Lower leg skin (tissue), 4 donors: Measurements from ENCODE around the gene PROC. TPM values are rescaled to one million over a fixed set of nuclear protein-coding genes. Genes with fewer than 3 reads are reported as not detected.

Source experiments
- DNase-seq, 2 donors: peaks; one replicate each; pipeline ENCODE4 v3.0.0-alpha.2; 2019; ENCODE audit warnings: low spot score in 2 of 2
- H3K4me3 ChIP-seq: fragments of 200-600 bp; sonication (generic); 2 replicates; pipeline ENCODE4 v1.5.1; 2017; ENCODE audit warnings: mild to moderate bottlenecking, low read depth; ENCODE audit not compliant: poor library complexity, severe bottlenecking
- POLR2A ChIP-seq, 2 donors: fragments of 450-650 bp; IDR thresholded peaks; one replicate each; pipeline ENCODE4 v1.6.1; 2016 to 2017; ENCODE audit warnings: antibody characterized with exemption in 2 of 2, mild to moderate bottlenecking in 1 of 2, moderate library complexity in 1 of 2
- WGBS, 2 donors: methylation state at CpG; one replicate each; pipeline ENCODE4 v1.1.5; 2018; 5-methylcytosine and 5-hydroxymethylcytosine counted together
- intact Hi-C: fragments of 100-400 bp; cut with DNase I; formaldehyde crosslinking; loops from one replicate; pipeline ENCODE4 v1.15.0; 2023; ENCODE audit warnings: low total_unique reads
- total RNA-seq, 4 donors: library from RNA; depleted of rRNA; stranded (reverse); fragments of >200 nt; gene quantifications; one replicate each; pipeline ENCODE4 v1.1.0, GENCODE V29; 2016
- TF ChIP-seq, protein P1 (sequence below), 3 donors: fragments of 450-650 bp; IDR thresholded peaks; one replicate each; pipeline ENCODE4 v1.5.1; 2016; ENCODE audit warnings: antibody characterized with exemption in 3 of 3, mild to moderate bottlenecking in 3 of 3, moderate library complexity in 2 of 3

PROC gene
- total RNA-seq, 4 donors from 2014 or later, result not detected

GRCh38 chr2:127386246-127386645 is 32.0 kb upstream of the PROC start:
- WGBS, 2 donors, result 32 to 35% methylated on average over 4 of the region's 4 CpGs
- TF ChIP-seq, protein P1, sequence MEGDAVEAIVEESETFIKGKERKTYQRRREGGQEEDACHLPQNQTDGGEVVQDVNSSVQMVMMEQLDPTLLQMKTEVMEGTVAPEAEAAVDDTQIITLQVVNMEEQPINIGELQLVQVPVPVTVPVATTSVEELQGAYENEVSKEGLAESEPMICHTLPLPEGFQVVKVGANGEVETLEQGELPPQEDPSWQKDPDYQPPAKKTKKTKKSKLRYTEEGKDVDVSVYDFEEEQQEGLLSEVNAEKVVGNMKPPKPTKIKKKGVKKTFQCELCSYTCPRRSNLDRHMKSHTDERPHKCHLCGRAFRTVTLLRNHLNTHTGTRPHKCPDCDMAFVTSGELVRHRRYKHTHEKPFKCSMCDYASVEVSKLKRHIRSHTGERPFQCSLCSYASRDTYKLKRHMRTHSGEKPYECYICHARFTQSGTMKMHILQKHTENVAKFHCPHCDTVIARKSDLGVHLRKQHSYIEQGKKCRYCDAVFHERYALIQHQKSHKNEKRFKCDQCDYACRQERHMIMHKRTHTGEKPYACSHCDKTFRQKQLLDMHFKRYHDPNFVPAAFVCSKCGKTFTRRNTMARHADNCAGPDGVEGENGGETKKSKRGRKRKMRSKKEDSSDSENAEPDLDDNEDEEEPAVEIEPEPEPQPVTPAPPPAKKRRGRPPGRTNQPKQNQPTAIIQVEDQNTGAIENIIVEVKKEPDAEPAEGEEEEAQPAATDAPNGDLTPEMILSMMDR (IDR thresholded peaks at IDR 0.05), result no peak
- TF ChIP-seq POLR2A (IDR thresholded peaks at IDR 0.05), result no peak
- intact Hi-C loops, result no loop called here
- no peak overlapping the region for H3K4me3 ChIP-seq
- DNase-seq, result no peak

DNA sequence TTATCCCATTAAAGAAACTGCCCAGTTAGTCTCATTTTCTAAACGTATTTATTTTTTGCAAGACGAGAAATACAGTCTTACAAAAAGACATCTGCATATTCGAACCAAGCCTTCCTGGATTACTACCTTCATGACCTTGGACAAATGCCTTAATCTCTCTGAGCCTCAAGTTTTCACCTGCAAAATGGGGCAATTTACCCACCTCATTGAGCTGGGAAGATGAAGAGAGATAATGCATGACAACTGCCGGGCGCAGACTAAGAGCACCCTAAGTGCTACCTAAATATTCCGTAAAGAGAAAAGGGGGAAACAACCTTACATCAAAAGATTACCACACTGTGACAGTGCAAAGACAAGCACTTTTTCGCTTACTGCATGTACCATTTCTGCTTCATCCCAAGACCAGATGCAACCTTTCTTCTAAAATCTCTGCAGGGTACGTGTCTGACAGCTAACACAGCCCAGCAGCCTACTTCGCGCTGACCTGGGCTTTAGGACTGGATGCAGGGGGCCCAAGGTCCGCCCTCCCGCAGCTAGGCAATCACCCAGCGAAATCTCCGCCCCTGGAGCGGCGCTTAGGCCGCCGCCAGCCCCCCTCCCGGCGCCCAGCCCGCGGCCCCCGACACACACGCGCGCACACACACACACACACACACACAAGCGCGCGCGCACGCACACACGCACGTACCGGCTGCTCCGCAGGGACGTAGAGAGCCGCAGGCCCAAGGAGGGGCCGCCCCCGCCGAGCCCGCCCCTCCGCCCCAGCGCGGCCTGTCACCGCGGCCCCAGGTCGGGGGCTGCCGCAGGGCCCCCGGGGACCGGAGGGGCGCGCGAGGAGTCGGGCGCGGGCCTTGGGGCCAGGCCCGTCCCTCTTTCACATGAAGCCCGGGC is 31.2 kb upstream of the PROC start:
- peak; percentile 68 to 95 for DNase-seq
- intact Hi-C loops, result no loop called here
- H3K4me3 ChIP-seq, result peak overlapping the region; percentile 92
- WGBS, 2 donors, result 0 to 1% methylated on average over 12 to 36 of the region's 58 CpGs
- TF ChIP-seq POLR2A (IDR thresholded peaks at IDR 0.05), result no peak
- TF ChIP-seq, protein P1 (IDR thresholded peaks at IDR 0.05), result peak in 1 of 3 donors; percentile 32

DNA sequence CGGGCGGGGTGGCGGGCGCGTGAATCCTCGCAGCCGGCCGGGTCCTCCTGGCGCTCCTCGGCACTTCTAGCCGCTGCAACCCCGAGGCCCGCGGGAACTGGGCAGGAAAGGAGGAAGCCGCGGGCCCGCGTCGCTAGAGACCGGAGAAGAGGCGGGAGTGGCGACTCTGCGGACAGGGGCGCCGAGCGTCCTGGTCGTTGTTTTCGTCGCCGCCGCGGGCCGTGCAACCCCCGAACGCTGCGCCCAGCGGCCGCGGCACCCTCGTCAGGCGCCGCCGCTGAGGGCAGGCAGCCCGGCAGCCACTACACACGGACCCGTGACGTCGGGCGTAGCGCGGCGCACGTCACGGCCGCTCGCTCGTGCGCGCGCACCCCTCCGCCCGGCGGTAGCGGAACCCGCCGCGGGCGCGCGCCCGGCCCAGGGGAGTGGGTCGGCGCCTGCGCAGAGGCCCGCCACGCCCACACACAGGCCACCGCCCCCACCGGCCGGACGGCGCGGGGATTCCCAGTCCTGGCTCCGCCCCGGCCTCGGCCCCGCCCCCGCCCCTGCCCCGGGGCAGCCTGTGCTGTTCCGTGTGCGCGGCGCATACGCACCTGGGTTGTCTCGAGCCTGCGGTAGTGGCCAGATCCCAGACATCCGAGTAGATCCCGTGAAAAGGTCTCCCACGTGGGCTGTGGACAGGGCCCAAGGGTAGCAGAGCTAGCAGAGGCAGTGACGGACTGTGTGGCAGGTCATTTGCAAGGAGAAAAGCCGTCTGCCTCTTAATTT is 30.4 kb upstream of the PROC start, which contains the start of gene MAP3K2:
Gene MAP3K2 (minus strand): TSS at position 321 of the 768 bp plus-strand sequence. CDS start 44,846 bp downstream, outside the sequence.
- WGBS, 2 donors, result 0 to 1% methylated on average over 16 to 45 of the region's 100 CpGs

GRCh38 chr2:127388423-127389164 is 29.6 kb upstream of the PROC start:
- peak overlapping the region; percentile 29 for H3K4me3 ChIP-seq
- DNase-seq, result peak in 1 of 2 donors; percentile 72
- no peak for TF ChIP-seq POLR2A (IDR thresholded peaks at IDR 0.05)
- TF ChIP-seq, protein P1 (IDR thresholded peaks at IDR 0.05), result no peak
- intact Hi-C loops, result no loop called here
- 28 to 29% methylated on average over 8 of the region's 8 CpGs for WGBS, 2 donors

More for the DNA sequence above, 30.4 kb upstream of the PROC start, which contains the start of gene MAP3K2:
- peak; percentile 89 to 99 for DNase-seq
- peak within 1 kb of the TSS; percentile 92 for H3K4me3 ChIP-seq
- intact Hi-C loops, result no loop called here
- TF ChIP-seq, protein P1 (IDR thresholded peaks at IDR 0.05), result no peak
- peak in 1 of 2 donors; percentile 67 for TF ChIP-seq POLR2A (IDR thresholded peaks at IDR 0.05)

- WGBS, 2 donors, result 72 to 81% methylated on average over 5 of the region's 5 CpGs
- intact Hi-C loops, result no loop called here
- DNase-seq, result no peak
- TF ChIP-seq POLR2A (IDR thresholded peaks at IDR 0.05), result no peak
- TF ChIP-seq, protein P1 (IDR thresholded peaks at IDR 0.05), result no peak
- H3K4me3 ChIP-seq, result no peak overlapping the region
Observed at GRCh38 chr2:127389778-127390435, 28.3 kb upstream of the PROC start.
